HT1080 (cell line): Measurements from ENCODE around the gene MYH7. TPM values are rescaled to one million over a fixed set of nuclear protein-coding genes. Genes with fewer than 3 reads are reported as not detected.
A peak's percentile ranks its signal among the peaks of the same experiment; 100 is the strongest.

ENCODE experiments used
- DNase-seq: peaks from one replicate; pipeline ENCODE4 v3.0.0-alpha.2; 2015; ENCODE audit warnings: low read depth
- total RNA-seq: library from RNA; depleted of rRNA; stranded (reverse); fragments of >200 nt; shearing (Covaris generic); gene quantifications from 2 replicates; pipeline ENCODE4 v1.2.3, GENCODE V29; 2014

MYH7 gene
- total RNA-seq, 1 experiment from 2014 or later = not detected

DNA sequence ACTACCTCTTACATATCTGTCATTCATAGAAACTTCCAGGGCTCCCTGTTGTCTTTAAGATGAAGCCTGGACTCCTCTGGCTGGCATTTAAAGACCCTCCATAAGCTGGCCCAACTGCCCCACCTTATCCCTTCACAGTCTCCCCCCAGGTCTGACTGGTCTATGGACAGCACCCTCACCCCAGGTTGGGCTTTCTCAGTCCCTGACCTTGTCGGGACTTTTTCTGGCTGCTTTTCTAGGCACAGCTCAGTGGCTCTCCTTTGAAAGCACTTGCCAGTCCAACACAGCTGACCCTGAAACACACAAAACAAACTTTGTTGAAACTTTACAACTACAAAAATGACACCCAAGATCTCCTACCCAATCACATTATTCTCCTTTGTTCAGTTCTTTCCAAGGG is 13.9 kb upstream of the MYH7 start:
- DNase-seq = no peak

GRCh38 chr14:23447361-23448350 is 12.2 kb upstream of the MYH7 start:
- no peak for DNase-seq

- DNase-seq = no peak
Measured at GRCh38 chr14:23446291-23446851, 10.9 kb upstream of the MYH7 start.

DNA sequence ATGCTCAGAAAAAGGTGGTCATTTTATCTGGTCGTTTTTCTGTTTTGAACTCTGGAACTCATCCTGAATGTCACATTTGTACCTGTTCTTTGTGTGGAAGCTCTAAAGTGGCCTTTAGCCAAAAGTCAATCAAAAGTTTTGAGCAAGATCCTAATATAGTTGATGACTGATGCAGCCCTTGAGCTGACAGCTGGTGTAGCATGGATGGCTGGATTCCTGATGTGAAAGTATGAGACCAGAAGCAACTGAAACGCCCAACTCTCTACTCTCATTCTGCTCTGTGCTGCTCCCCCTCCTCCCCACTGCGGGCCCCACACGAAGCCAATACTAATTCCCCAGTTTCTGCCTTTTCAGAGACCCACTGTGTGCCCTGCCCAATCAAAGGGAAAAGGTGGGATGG is 10.3 kb upstream of the MYH7 start:
- DNase-seq = no peak

- DNase-seq = no peak
Measured at GRCh38 chr14:23444314-23444713, 8.9 kb upstream of the MYH7 start.

GRCh38 chr14:23443881-23444280 is 8.4 kb upstream of the MYH7 start:
- DNase-seq = no peak

DNA sequence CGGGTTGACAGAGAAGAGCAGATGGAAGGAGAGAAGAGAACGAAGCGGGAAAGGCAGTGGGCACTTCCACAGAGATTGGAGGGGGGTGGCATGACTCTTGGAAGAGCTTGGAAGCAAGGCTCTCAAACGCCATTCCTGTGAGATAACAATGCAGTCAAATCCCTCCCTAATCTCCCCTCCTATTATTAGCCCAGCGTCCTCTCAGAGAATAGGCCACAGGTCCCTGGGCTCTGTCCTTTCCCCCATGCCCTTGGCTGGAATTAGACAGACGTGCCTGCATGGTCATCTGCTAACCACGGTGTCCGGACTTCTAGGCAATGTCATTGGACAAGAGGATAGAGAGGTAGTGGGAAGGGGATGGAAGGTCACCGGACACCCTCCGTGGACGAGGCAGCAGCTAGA is 8.0 kb upstream of the MYH7 start:
- no peak for DNase-seq

DNA sequence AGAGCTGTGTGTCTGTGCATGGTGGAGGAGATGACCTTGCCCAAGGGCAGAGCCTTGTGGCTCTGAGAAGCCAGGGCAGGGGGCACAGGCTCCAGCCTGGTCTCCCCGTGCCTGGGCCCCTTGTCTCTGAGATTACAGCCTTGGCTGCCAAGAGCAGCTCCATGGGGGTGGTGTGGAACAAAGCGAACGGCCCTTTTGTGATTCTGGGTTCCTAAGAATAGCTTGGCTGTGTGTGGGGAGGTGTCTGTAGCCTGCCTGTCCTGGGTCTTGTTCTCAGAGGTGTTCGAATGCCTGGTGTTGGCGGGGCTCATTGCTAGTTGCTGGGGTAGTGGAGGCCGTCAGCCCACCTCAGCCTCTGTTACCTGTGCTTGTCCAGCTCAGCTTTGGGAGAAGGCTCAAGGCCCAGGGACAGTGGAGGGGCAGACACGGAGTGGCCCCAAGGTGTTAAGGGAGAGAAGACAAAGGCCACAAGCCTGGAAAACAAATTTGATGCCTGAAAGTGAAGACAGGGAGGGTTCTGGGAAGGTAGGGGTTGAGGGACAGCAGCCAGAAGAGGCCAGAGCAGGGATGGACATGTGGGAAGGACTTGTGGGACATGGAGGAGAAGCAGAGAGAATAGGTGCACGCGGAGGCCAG is 7.4 kb upstream of the MYH7 start:
- no peak for DNase-seq

GRCh38 chr14:23441076-23441475 is 5.6 kb upstream of the MYH7 start:
- peak; percentile 11 for DNase-seq

DNA sequence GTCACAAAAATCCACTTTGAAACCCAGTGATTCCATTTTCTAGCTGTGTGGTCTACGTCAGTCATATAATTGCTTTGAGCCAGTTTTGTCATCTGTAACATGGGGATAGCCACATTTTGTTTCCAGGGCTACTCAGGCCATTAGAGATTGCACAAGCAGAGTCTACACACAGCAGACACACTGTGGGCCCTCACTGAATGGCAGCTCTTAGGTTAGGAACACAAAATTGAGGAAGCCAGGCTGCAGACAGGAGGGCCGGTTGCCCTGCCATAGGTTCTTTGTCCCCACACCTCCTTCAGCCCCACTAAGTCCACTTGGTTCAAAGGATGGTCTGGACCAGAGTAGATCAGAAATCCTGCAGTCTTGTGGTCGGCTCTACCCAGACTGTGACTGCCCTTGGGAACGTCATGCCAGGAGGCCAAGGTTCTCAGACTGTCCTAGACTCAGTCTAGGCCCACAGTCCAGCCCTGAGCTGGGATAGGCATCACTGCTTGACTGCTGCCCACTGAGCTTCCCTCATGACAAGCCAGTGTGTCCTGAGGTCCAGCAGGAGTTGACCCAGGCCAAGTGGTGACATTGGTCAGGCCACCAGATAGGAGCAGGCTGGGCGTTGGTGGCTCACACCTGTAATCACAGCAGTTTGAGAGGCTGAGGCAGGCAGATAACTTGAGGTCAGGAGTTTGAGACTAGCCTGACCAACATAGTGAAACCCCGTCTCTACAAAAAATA is 3.8 kb upstream of the MYH7 start:
- no peak for DNase-seq

- DNase-seq = no peak
Measured at GRCh38 chr14:23438101-23438971, 2.9 kb upstream of the MYH7 start.

DNA sequence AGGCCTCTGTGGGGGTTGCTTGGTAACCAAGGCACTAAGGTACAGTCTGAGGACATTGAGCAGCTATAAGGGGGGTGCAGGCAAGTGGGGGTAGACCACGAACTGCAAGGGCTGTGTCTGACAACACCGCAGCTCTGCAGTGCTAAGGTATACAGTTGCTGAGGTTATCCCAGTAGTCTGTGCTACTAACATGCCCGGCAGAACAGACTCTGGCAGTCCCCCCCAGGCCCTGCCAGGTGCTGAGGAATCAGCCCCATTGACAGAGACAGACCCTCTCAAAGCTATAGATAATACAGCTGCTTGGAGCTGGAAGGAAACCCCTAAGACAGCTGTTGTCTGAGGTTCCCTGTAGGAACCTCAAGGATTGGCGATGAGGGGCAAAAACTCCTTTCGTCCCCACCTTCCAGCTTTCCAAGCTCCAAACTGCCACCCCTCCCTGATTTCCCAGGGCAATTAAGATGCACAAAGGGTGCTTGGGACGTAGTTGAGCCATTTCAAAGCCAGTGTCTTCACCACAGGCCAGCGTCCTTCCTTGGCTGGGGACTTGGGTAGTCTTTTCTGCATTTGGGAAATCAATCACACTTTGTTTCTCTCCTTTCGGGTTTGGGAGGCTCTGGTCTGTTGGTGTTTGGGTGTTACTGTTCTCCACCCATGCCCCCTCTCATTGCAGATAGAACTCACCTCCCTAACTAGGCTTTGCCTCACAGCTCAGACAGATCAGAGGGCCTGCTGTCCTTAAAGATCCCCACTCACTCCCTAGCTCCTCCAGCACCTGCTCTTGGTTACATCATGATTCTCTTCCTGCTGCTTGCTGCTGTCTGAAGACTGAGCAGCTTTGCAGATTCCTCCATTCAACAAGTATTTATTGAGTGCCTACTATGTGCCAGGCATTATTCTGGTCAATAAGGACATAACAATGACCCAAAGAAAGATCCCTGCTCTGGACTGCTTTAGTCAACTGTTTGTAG is 2.0 kb upstream of the MYH7 start:
- DNase-seq = no peak

GRCh38 chr14:23436327-23437132 is 1.1 kb upstream of the MYH7 start:
- DNase-seq = no peak

DNA sequence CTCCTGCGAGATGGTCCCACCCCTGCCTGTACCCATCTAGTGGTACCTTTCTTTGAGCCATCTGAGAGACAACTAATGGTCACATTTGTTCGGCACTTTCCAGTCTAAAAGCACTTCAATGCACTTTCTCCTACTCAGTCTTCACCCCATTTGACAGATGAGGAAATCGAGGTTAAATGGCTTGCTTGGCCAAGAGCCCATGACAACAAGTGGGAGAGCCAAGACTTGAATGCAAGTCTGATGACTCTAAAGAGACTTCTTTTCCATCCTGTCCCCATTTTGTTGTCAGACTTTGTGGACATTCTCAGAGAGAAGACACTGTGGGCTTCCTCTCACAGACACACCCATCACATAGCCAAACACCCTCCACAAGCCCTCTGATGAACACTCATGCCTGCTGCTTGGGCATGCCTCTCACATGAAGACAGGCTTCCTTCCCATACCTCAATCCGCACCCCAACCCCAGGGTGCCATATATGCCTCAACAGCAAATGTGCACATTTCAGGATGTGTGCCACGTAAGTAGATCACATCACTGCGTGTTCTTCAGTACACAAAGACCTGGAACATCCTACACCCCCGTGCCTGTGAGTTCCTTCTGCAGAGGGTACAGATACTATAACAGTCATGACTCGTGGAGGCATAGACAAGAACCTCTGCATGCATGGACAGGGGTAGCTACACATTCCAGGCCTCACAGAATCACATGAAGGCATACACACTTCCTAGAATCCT is 805 bp downstream of the MYH7 start:
- DNase-seq = no peak

DNA sequence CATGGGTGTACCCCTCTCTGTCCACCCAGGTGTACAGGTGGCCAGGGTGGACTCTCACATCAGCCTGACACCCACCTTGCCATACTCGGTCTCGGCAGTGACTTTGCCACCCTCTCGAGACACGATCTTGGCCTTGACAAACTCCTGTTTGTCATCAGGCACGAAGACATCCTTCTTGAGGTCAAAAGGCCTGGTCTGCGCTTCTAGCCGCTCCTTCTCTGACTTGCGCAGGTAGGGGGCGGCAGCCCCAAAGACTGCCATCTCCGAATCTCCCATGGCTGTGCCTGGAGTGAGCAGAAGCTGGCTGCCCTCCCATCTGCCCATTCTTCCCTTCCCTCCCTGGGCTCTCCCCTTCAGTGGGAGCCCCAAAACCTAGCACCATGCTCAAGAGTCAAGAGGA is 2.0 kb downstream of the MYH7 start:
- DNase-seq = no peak

- DNase-seq = no peak
Measured at GRCh38 chr14:23432946-23433345, 2.5 kb downstream of the MYH7 start.

GRCh38 chr14:23432102-23432925 is 3.1 kb downstream of the MYH7 start:
- no peak for DNase-seq
